HG02870 (cell line): ENCODE data around the gene ARPIN.
"Not testable (repeated sequence)": the region's sequence is repeated elsewhere in the genome, so short reads cannot be mapped to it uniquely, and the experiment has no call there.

Experiments
- ATAC-seq: cut with Tn5 transposase; IDR thresholded peaks from one replicate; pipeline ENCODE4 v1.9.1; 2021; ENCODE audit warnings: mild to moderate bottlenecking, moderate library complexity; ENCODE audit not compliant: unreplicated experiment

ARPIN gene

DNA sequence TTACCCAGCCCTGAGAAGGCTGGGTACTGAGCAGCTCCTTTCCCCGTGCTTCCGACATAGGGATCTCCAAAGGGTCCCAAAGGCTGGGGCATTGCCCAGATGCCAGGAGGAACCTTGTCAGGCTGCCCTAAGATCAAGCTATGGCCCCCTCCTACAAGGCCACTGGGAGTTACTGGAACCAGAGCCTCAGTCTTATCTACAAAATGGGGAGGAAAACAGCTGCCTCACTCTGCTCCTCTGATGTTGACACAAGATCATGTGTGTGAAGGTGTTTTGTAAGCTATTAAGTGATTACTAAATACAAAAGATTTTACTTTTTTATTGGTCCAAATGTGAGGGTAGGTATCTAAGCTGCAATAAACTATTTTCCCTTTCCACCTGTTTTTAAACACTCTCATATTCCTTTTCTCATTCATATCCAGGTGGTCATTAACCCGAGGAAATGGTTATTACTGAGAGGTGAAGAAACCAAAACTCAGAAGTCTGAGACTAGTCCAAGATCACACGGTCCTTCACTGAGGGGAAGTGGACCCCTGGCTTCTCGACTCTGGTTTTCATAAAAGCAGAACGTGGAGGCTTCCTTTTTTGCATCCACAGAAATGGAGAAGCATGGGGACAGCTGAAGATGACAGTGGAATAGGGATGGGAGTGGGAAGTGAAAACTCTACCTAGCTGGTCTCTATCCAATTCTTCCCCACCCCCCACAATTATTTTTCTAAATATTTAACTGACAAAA, 1.7 kb downstream of the ARPIN start:
- no peak for ATAC-seq

DNA sequence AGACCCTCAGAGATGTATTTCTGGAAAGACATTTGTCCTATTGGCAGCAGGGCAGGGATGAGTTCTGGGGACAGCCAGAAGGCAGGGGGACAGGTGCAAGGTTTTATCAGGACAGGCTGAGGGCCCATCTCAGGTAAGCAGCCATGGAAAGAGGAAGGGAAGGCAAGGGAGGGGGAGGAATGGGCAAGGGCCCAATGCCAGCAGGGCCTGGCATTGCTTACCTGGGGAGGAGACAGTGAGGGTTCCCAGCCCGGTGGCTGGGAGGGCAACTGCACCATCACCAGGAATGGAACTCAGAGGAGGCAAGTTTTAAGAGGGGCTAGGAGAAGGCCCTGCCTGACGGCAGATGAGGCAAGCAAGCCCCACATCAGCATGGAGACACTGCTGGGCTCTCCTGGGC, 3.1 kb downstream of the ARPIN start:
- ATAC-seq, result no peak

DNA sequence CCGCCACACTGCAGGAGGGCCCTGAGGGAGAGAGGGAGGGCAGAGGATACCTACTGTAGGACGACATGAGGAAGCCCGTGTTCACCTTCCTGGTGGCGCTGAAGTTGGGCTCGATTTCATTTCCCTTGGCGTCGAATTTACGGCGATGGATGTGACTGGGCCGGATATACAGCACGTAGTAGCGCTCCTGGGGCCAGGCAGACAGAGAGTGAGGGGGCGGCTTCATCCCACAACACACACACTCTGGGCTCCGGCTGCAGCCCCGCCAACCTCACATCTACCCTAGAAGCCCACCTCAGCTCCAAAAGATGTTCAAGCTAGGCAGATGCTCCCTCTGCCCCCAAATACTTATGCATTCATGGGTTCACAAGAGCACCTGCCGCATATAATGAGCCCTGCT, 4.5 kb downstream of the ARPIN start:
- ATAC-seq, result no peak

DNA sequence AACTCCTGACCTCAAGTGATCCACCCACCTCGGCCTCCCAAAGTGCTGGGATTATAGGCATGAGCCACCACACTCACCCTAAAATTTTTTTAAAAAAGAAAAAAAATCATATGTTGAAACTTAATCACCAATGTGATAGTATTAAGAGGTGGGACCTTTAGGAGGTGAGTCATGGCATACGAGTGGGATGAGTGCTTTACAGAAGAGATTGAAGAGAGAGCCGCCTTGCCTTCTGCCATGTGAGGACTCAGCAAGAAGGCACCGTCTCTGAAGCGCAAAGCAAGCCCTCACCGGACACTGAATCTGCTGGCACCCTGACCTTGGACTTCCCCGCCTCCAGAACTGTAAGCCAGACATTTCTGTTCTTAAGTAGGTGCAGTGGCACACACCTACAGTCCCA, 5.5 kb downstream of the ARPIN start:
- no peak for ATAC-seq

DNA sequence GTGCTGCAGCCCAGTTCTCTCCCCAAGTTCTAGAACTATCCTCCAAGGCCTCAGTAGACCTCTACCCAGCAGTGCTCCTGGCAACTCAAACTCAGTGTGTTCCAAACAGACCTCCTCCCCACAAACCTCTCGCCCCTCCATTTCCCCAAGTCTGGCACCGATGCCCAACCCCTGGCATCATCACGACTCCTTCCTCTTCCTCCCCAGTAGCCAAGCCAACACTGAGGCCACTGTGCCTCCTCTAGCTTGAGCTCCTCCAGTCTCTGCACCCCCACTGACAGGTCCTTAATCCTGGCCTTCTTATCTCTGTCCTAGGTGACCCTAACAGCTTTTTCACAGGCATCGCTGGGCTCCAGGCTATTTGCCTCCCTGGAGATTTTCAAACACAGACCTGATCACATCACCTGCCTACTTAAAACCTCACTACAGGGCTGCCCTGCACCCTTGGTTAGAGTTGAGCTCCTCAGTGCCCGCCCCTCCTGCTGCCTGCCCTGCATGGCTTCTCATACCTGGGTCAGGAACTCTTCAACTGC, 6.8 kb downstream of the ARPIN start:
- ATAC-seq, result no peak

DNA sequence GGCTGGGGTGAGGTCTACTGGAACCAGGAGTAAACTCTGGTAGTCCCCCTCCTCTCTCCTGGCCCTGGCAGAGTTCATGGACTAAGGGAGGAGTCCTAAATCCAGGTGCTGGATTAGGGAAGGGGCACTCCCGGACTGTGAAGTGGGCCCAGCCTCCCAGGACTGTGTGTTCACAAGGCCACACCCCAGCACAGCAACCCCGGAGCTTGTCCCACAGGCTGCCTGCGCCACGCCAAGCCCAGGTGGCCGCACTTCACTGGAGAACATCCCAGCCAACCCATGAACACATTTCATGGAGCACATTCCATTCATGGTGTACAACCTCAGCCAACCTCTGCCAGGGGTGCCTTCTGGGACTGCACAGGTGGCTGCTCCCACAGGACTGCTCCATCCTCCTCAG, 8.2 kb downstream of the ARPIN start:
- no peak for ATAC-seq

DNA sequence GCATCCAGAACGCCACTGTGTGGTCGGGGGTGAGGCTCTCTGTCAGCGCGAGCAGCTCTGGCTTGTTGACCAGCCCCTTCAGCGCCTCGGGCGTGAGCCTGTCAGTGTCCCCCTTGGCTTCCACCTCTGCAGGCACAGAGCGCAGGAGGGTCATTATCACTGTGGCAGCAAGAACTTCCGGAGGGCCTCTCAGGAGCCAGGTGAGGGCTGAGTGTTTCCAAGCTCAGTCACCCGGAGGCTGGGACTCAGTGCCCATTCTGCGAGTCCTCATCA, 9.0 kb downstream of the ARPIN start:
- ATAC-seq, result no peak

DNA sequence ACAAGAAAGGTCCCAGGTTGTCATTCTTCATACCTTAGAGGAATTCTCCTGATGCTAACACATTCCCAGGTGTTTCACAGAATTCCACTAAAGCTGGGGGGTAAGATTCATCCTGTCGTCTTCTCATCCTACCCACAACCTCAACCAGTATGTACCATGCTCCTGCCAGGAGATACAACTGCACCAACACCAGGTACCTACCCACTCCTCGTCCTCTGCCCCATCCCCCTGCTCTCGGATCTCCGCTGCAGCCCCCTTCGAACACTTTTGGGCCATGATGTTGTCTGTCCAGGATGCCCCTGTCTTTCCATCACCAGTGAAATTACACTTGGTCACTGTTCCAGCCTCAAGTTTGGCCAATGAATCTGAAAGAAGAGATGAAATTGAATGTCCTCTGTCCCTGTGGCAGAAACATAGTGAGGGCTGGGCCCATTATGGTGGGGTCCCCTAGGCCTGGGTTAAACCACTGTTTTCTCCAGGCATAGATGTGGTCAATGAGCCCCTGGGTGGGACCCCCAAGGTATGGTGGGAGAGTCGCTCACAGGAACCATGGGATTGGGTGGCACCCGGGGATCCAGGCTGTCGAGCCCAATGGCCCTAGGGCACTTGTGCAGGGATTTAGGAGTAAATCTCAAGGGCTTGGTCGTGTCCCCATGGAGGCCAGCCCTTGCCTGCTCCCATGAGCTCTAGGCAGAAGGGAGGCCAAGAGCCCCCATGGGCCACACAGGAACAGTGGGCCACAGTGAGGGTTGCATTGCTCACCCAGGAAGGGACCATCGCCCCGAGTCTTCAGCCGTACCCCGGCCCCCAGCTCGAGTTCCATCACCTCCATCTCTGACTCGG, 9.5 kb downstream of the ARPIN start:
- no peak for ATAC-seq

DNA sequence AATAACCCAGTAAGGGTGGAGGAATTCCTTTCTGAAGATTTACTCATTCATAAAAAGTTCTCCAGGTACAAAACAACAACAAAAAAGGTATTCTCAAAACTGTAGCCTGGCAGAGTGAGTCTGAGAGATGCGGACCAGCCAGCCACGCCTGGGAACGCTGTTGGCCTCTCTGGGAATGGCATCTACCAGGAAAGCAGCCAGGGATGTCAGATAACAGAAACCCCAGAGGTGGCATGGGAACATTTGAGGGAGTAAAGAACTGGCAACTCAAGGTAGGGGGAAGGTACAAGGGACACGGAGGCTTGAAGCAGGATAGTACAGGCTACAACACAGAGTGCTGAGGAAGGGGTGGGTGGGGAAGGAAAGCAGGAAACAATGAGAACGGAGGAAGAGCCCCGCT, 11.9 kb downstream of the ARPIN start:
- no peak for ATAC-seq

DNA sequence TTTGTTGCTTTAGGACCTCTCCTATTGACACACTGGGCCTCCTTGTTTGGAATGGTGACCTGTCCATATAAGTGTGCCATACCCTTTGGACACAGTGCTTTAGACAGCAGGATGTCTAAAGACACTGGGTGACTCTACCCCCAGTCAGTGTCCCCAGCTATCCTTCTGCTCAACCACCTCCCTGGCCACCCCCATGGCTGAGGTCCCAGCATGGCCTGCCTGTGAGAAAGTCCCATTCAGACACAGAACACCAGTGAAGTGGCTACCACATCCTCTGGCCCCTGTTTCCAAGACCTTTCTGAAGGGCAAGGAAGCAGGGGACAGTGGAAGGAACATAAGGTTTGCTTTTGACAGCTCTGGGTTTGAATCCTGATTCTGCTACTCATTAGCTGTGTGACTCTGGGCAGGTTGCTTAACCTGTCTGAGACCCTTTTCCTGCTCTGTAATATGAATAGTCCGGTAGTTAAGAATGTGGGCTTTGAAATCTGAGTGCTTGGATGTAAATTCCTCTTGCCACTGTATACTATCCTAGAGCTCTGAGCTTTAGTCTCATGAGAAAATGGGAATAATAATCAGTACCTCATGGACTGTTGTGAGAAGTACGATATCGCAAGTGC, 12.7 kb downstream of the ARPIN start:
- ATAC-seq, result no peak

DNA sequence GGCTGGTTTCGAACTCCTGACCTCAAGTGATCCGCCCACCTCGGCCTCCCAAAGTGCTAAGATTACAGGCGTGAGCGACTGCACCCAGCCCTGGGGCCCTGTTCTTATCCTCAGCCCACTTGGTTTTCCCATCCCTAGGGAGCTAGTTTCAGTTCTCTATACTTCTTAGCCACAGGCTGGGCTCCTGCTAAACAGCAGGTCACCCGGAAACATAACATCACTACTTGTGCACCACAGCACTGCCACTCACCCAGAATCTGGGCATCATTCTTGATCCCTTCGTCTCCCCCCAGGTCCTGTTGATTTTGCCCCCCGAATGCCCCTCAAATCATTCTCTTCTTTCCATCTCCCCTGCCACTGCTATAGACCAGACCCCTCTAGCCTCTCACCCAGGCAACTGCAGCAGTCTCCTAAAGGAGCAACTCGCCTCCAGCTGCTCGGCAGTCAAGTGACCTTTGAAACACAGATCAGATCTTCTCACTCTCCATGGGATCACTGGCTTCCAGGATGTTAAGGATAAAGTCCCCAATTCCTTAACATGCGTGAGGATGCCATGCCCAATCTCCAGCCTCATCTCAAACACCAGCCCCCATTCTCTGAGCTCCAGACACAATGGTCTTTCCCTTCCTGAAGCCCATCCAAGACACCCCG, 13.3 kb downstream of the ARPIN start:
- ATAC-seq, result no peak

DNA sequence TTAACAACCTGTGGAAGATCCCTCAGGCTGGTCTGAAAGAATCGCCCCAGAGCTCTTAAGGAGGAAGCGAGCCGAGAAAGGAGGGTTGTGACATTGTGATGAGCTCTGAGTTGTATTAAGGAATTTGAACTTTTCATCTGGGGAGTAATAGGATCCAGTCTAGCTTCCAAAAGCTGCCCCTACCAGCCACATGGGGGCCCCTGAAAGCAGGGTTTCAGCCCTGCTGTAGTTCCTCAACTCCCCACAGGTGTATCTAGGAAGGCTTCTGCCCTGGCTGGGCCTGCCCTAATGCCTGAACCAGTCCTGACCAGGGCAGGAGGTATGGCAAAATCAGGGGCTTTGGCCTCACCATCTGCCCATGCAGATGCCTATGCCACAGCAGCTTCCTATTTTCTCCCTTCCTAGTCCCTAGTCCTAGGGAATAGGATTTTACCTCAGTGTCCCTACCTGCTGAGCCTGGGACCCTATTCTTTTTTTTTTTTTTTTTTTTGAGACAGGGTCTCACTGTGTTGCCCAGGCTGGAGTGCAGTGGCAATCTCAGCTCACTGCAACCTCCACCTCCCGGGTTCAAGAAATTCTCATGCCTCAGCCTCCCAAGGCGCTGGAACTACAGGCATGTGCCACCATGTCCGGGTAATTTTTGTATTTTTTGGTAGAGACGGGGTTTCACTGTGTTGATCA, 14.0 kb downstream of the ARPIN start:
- ATAC-seq, result no peak

DNA sequence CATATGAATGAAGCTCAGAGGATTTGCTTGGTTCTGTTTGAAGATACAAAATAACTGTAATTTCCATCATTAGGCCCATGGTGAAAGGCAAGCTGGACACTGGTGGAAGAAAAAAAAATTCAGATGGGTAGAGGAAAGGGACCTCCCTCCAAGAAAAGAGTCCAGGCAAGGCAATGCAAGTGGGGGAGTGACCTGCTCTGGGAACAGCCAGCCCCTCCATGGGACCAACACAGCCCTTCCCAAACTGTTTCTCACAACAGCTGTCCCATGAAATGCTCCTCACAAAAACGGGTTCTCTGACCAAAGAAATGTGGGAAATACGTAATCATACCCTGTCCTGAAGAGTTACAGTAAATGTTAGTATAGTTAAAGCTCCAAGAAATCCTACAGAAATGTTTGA, 14.6 kb downstream of the ARPIN start:
- ATAC-seq, result no peak

DNA sequence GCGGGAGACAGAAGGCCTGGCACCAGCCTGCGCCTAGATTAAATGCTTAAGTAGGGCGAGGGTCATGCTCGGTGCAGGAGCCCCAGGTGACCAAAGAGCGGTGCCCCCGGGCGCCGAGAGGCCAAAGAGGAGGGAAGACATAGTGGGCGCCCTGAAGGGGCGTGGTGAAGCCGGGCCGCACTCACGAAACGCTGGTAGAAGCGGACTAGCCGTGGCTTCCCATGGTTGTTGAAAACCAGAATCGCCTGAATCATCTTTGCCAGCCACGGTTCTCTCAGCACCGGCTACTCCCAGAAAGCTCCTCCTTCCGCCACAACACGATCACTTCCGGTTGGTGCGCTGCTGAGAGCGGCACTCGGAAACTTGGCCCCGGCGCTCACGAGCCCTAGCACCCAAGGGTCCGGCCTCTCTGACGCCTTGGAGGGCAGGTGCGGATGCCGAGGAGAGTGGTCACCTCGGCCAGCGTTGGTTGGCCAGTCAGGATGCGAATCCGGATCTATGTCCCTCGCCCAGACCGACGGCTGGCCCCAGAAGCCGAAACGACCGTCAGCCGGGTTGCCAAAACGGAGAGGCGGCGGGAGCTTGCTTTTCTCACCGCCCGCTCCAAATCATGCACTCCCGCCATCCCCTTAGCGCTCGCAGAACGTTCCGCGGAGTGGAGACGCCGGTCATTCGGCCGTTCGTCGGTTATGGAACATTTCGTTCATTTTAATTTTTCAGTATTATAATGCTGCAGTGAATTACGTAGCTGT, 18.9 kb downstream of the ARPIN start, which contains the start of gene AP3S2:
Gene AP3S2, minus strand, starts transcription at position 299 of the 752 bp plus-strand sequence. Its CDS starts 45 bp downstream, at position 254.
- ATAC-seq, result peak; percentile 90

DNA sequence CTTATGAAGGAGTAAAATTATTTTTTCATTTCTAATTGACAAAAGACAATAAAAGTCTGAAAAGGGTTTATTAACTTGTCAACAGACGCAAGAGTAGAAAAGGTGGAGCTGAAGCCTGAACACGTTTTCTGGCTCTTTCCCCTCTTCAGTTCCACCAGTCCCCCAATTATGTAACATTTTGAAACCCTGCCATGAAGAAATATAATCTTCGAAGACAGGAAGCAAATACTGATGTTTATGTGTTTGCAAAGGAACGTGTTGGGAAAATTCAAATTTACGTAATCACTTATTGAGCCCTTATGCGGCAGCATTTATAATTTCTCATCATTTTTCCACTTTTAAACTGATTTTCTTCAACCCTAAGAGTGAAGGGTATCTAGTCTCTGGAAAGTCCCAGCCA, 19.7 kb downstream of the ARPIN start:
- ATAC-seq, result no peak

DNA sequence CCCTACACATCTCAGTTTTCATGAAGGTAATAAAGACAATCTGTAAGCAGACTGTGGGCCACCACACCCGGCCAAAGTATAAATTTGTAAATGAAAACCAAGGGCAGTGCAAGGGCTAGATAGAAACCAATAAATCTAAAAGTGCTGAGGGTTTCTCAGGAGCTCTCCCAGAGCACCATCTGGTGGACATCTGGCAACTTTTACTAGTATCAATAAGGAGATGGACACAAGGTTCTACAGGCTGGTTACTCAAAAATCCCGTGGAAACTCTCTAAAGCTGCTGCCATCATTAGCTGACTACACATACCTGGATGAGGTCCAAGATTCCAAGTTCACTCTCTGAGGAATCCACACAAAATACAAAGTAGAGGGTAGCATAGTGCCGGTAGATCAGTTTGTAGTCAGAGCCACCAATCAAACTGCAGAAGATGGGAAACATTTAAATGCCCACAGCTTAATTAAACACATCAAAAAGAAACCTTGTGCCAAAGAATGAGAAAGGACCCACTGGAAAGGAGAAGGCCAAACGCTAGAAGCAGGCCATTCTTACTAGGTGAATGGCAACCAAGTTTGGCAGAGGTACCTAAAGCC, 24.4 kb downstream of the ARPIN start:
- no peak for ATAC-seq

DNA sequence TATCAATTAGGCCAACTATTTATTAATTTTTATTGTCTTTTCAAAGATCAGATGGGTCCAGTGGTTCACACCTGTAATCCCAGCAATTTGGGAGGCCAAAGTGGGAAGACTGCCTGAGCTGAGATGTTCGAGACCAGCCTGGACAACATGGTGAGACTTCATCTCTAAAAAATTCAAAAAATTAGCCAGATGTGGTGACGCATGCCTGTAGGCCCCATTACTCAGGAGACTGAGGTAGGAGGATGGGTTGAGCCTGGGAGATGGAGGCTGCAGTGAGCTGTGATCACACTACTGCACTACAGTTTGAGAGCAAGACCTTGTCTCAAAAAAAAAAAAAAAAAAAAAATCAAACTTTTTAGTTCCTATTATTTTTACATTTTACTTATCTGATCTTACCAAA, 27.1 kb downstream of the ARPIN start:
- ATAC-seq, result no peak

DNA sequence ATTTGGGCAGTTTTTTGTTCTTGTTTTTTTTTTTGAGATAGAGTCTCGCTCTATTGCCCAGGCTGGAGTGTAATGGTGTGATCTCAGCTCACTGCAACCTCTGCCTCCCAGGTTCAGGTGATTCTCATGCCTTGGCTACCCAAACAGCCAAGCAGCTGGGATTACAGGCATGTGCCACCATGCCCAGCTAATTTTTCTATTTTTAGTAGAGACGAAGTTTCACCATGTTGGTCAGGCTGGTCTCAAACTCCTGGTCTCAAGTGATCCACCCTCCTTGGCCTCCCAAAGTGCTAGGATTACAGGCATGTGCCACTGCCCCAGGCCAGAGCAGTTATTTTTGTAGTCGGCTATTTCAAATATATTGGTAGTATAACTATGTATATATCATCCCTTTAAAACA, 27.6 kb downstream of the ARPIN start:
- ATAC-seq, result not testable (repeated sequence)

DNA sequence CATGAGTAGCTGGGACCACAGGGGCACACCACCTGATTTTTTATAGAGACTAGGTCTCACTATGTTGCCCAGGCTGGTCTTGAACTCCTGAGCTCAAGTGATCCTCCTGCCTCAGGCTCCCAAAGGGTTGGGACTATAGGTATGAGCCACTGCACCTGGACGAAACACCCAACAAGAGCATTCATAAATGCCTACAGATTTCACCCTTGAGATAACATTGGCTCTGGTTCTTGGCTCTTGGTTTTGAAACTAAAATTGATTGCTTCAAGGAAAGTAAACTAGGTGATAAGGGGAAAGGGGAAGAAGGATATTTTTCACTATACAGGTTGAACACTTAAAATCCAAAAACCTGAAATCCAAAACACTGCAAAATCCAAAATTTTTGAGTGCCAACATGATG, 29.2 kb downstream of the ARPIN start:
- ATAC-seq, result no peak

DNA sequence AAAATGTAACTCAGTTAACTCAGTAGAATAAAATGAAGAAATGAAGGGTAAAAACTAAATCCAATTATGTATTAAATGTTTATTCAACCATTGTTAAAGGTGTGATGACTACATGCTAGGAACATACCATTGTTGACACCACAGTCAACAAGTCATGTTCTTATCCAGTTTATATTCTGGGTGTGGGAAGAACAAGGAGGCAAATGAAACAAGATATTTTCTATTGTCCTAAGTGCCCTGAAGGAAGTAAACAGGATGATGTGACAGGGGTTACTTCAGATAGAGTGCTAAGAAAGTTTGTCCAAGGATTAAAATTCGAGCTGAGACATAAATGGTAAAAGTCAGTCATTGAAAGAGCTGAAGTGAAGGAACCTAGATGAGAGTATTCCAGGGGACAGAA, 32.0 kb downstream of the ARPIN start:
- no peak for ATAC-seq
